Neutrophil (primary cell): ENCODE measurements around the gene COL12A1.

Experiments
- H3K27ac ChIP-seq: fragments of 200-600 bp; sonication (generic); 2 replicates; pipeline ENCODE4 v1.5.1; 2016; ENCODE audit warnings: mild to moderate bottlenecking, moderate library complexity
- H3K27me3 ChIP-seq: fragments of 200-600 bp; sonication (generic); 2 replicates; pipeline ENCODE4 v1.6.0; 2016; ENCODE audit warnings: mild to moderate bottlenecking
- H3K36me3 ChIP-seq: fragments of 200-600 bp; sonication (generic); 2 replicates; pipeline ENCODE4 v1.5.1; 2017
- H3K4me1 ChIP-seq, 2 experiments: fragments of 200-600 bp in 1 of 2; sonication (generic) in 1 of 2; 1 replicate in 1 of 2; 2 replicates in 1 of 2; pipeline versions ENCODE4 v1.5.1 to v1.6.1; 2013 to 2016; ENCODE audit warnings: low read depth in 1 of 2, low read length in 1 of 2, mild to moderate bottlenecking in 1 of 2, moderate library complexity in 1 of 2; ENCODE audit not compliant: control insufficient read depth in 1 of 2, insufficient read depth in 1 of 2
- H3K4me3 ChIP-seq, 2 experiments: fragments of 200-600 bp in 1 of 2; sonication (generic) in 1 of 2; 1 replicate in 1 of 2; 2 replicates in 1 of 2; pipeline ENCODE4 v1.5.1; 2013 to 2016; ENCODE audit warnings: low read depth in 1 of 2, low read length in 1 of 2, mild to moderate bottlenecking in 1 of 2, moderate library complexity in 1 of 2
- H3K9me3 ChIP-seq: fragments of 200-600 bp; sonication (generic); 2 replicates; pipeline ENCODE4 v1.5.1; 2016
- CTCF ChIP-seq: fragments of 200-600 bp; sonication (generic); IDR thresholded peaks from 2 replicates; pipeline ENCODE4 v1.5.1; 2016; ENCODE audit warnings: antibody characterized with exemption

Gene COL12A1

GRCh38 chr6:75230484-75231325, 24.9 kb upstream of the COL12A1 start:
- Histone ChIP-seq H3K36me3 (peaks cover 2% of the 10 kb centered on the region), H3K27ac (no peak overlapping the region), H3K9me3 (no peaks in the 10 kb centered on the region), H3K4me3 (no peak overlapping the region), H3K27me3 (peaks cover 4% of the 10 kb centered on the region), H3K4me1 (no peaks in the 10 kb centered on the region)
- no peak for TF ChIP-seq CTCF

DNA sequence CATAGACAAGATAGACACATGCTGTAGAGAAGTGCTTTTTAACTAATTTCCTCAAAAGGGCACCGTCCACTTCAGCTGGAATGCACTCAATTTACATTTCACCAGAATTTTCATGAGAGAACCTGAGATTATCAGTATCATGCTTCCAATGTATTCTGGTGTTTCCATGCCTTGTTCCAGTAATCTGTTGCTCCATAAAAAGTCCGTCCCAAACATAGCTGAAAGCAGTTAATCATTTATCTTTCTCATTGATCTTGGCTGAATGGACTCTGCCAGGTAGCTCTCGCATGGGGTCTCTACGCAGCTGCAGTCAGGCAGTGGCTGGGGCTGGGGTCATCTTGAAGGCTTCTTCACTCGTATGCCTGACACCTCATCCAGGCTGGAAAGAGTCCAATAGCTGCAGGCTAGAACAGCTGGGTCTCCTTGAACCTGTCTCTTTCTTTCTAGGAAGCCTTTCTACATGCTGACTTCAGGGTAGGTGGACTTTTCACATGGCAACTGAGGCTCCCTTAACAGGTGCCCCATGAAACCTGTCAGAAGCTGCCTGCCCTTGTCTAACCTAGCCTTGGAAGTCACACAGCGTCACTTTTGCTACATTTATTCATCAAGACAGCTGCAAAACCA, 18.6 kb upstream of the COL12A1 start:
- Histone ChIP-seq H3K4me3 (no peak overlapping the region), H3K27me3 (peaks cover 45% of the 10 kb centered on the region), H3K36me3 (no peaks in the 10 kb centered on the region), H3K4me1 (no peaks in the 10 kb centered on the region), H3K9me3 (no peaks in the 10 kb centered on the region), H3K27ac (no peak overlapping the region)
- no peak for TF ChIP-seq CTCF

DNA sequence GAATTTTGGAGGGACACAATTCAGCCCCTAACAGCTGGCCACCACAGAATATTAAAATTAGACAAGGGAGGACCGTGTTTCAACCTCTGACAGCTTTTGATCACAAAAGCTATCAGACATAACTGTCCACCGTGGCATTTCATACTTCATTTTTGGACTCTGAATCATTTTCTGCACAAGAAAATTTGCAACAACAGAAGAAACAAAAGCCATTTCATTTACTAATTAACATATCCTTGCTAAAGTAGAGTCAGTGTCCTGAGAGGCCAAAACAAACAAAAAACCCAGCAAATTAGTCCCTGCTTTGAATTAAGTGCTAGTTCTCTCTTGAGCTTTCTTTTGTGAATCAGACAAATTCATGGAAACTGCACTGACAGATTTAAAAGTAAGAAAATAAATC, 17.6 kb upstream of the COL12A1 start:
- Histone ChIP-seq H3K4me1 (no peaks in the 10 kb centered on the region), H3K9me3 (no peaks in the 10 kb centered on the region), H3K27me3 (peaks cover 40% of the 10 kb centered on the region), H3K4me3 (no peak overlapping the region), H3K36me3 (no peaks in the 10 kb centered on the region), H3K27ac (no peak overlapping the region)
- TF ChIP-seq CTCF, result no peak

GRCh38 chr6:75222261-75222660, 16.4 kb upstream of the COL12A1 start:
- TF ChIP-seq CTCF, result no peak
- no peak overlapping the region for H3K4me3 ChIP-seq
- H3K27me3 ChIP-seq, result peaks cover 48% of the 10 kb centered on the region
- H3K9me3 ChIP-seq, result no peaks in the 10 kb centered on the region
- H3K36me3 ChIP-seq, result no peaks in the 10 kb centered on the region
- H3K27ac ChIP-seq, result no peak overlapping the region
- H3K4me1 ChIP-seq, result no peaks in the 10 kb centered on the region

- Histone ChIP-seq H3K4me3 (no peak overlapping the region), H3K9me3 (no peaks in the 10 kb centered on the region), H3K36me3 (no peaks in the 10 kb centered on the region), H3K27me3 (peaks cover 48% of the 10 kb centered on the region), H3K4me1 (no peaks in the 10 kb centered on the region), H3K27ac (no peak overlapping the region)
- no peak for TF ChIP-seq CTCF
Observed at GRCh38 chr6:75221116-75221515, 15.3 kb upstream of the COL12A1 start.
